H9 (cell line): ENCODE measurements around the gene MYH14. TPM values are rescaled to one million over a fixed set of nuclear protein-coding genes. Genes with fewer than 3 reads are reported as not detected.

Experiments used
- DNase-seq: peaks from one replicate; pipeline ENCODE4 v3.0.0-alpha.2; 2017
- H2AFZ ChIP-seq: one replicate; pipeline ENCODE4 v1.6.1; 2013; ENCODE audit warnings: mild to moderate bottlenecking, low read length, control low read depth, moderate library complexity
- H2AK5ac ChIP-seq: 2 replicates; pipeline ENCODE4 v1.6.1; 2013; ENCODE audit warnings: low read length, control low read depth, mixed read lengths; ENCODE audit not compliant: insufficient read length
- H2BK120ac ChIP-seq: one replicate; pipeline ENCODE4 v1.6.1; 2013; ENCODE audit warnings: low read depth, mild to moderate bottlenecking, low read length, control low read depth, inconsistent platforms; ENCODE audit not compliant: poor library complexity, severe bottlenecking
- H2BK12ac ChIP-seq: 2 replicates; pipeline ENCODE4 v1.6.1; 2013; ENCODE audit warnings: low read length, control low read depth, mixed read lengths, low read depth; ENCODE audit not compliant: insufficient read length
- H2BK15ac ChIP-seq: 2 replicates; pipeline ENCODE4 v1.6.1; 2013; ENCODE audit warnings: low read depth, low read length, control low read depth
- H2BK20ac ChIP-seq: one replicate; pipeline ENCODE4 v1.6.1; 2013; ENCODE audit warnings: low read depth, mild to moderate bottlenecking, low read length, control low read depth, inconsistent platforms; ENCODE audit not compliant: poor library complexity, severe bottlenecking
- H2BK5ac ChIP-seq: 2 replicates; pipeline ENCODE4 v1.6.1; 2013; ENCODE audit warnings: low read length, control low read depth, mixed read lengths; ENCODE audit not compliant: insufficient read length
- H3K14ac ChIP-seq: 2 replicates; pipeline ENCODE4 v1.6.1; 2013; ENCODE audit warnings: low read length, control low read depth; ENCODE audit not compliant: insufficient read depth
- H3K18ac ChIP-seq: 2 replicates; pipeline ENCODE4 v1.6.1; 2013; ENCODE audit warnings: low read depth, mild to moderate bottlenecking, mixed read lengths, low read length, control low read depth; ENCODE audit not compliant: insufficient read length
- H3K23ac ChIP-seq: 2 replicates; pipeline ENCODE4 v1.6.1; 2013; ENCODE audit warnings: low read length, control low read depth, mixed read lengths, low read depth; ENCODE audit not compliant: insufficient read length
- H3K23me2 ChIP-seq: 2 replicates; pipeline ENCODE4 v1.6.1; 2013; ENCODE audit warnings: low read depth, mild to moderate bottlenecking, mixed read lengths, low read length, control low read depth; ENCODE audit not compliant: insufficient read length, poor library complexity, severe bottlenecking
- H3K27ac ChIP-seq: 2 replicates; pipeline ENCODE4 v1.5.1; 2013; ENCODE audit warnings: low read length, control low read depth, mixed read lengths, low read depth; ENCODE audit not compliant: insufficient read length
- H3K27me3 ChIP-seq: 2 replicates; pipeline ENCODE4 v1.6.1; 2013; ENCODE audit warnings: low read length, control low read depth, inconsistent platforms; ENCODE audit not compliant: insufficient read depth
- H3K4ac ChIP-seq: 2 replicates; pipeline ENCODE4 v1.6.1; 2013; ENCODE audit warnings: low read depth, mild to moderate bottlenecking, control low read depth, inconsistent platforms, low read length, moderate library complexity
- H3K4me1 ChIP-seq: 2 replicates; pipeline ENCODE4 v1.6.1; 2013; ENCODE audit warnings: low read length, control low read depth, inconsistent platforms; ENCODE audit not compliant: insufficient read depth
- H3K4me2 ChIP-seq: 2 replicates; pipeline ENCODE4 v1.6.1; 2013; ENCODE audit warnings: low read length, control low read depth, mixed read lengths; ENCODE audit not compliant: insufficient read length, insufficient read depth
- H3K56ac ChIP-seq: 2 replicates; pipeline ENCODE4 v1.6.1; 2013; ENCODE audit warnings: low read depth, mild to moderate bottlenecking, mixed read lengths, low read length, control low read depth; ENCODE audit not compliant: insufficient read length
- H3K79me1 ChIP-seq: 2 replicates; pipeline ENCODE4 v1.6.1; 2013; ENCODE audit warnings: low read depth, mild to moderate bottlenecking, moderate library complexity, low read length, control low read depth, inconsistent platforms; ENCODE audit not compliant: insufficient read depth, poor library complexity, severe bottlenecking
- H3K79me2 ChIP-seq: 2 replicates; pipeline ENCODE4 v1.6.1; 2013; ENCODE audit warnings: low read length, control low read depth, inconsistent platforms; ENCODE audit not compliant: insufficient read depth
- H3K9ac ChIP-seq: 2 replicates; pipeline ENCODE4 v1.6.1; 2013; ENCODE audit warnings: low read length, control low read depth, mixed read lengths; ENCODE audit not compliant: insufficient read length; ENCODE audit errors: extremely low read depth
- H3K9me3 ChIP-seq: one replicate; pipeline ENCODE4 v1.6.1; 2013; ENCODE audit warnings: low read depth, low read length, inconsistent platforms; ENCODE audit not compliant: control insufficient read depth
- H3T11ph ChIP-seq: one replicate; pipeline ENCODE4 v1.6.1; 2013; ENCODE audit warnings: mild to moderate bottlenecking, low read length, control low read depth, inconsistent platforms
- H4K20me1 ChIP-seq: one replicate; pipeline ENCODE4 v1.6.1; 2013; ENCODE audit not compliant: control insufficient read depth, insufficient read length, insufficient read depth
- H4K5ac ChIP-seq: 2 replicates; pipeline ENCODE4 v1.6.1; 2013; ENCODE audit warnings: low read depth, mild to moderate bottlenecking, mixed read lengths, low read length, control low read depth; ENCODE audit not compliant: insufficient read length
- H4K8ac ChIP-seq: replicated peaks from 2 replicates; pipeline ENCODE4 v1.6.1; 2013; ENCODE audit warnings: low read length, control low read depth, mixed read lengths, low read depth; ENCODE audit not compliant: insufficient read length
- H4K91ac ChIP-seq: 2 replicates; pipeline ENCODE4 v1.6.1; 2013; ENCODE audit warnings: low read depth, mild to moderate bottlenecking, moderate library complexity, mixed read lengths, low read length, control low read depth; ENCODE audit not compliant: insufficient read length
- H3K27ac Mint-ChIP-seq, 3 experiments: 2 replicates in 2 of 3; 3 replicates in 1 of 3; pipeline ENCODE4 v1.8.0; 2020 to 2021; ENCODE audit warnings: mixed read lengths in 3 of 3, mild to moderate bottlenecking in 1 of 3, moderate library complexity in 1 of 3
- H3K27me3 Mint-ChIP-seq: 2 replicates; pipeline ENCODE4 v1.8.0; 2021; ENCODE audit warnings: low read depth, mild to moderate bottlenecking, moderate library complexity, mixed read lengths
- H3K36me3 Mint-ChIP-seq, 3 experiments: 2 replicates in 2 of 3; 3 replicates in 1 of 3; pipeline ENCODE4 v1.8.0; 2020 to 2021; ENCODE audit warnings: low read depth in 3 of 3, mixed read lengths in 3 of 3; ENCODE audit not compliant: insufficient read depth in 1 of 3
- H3K4me1 Mint-ChIP-seq, 2 experiments: 2 replicates each; pipeline ENCODE4 v1.8.0; 2020; ENCODE audit warnings: mixed read lengths in 2 of 2
- H3K4me3 Mint-ChIP-seq, 2 experiments: 2 replicates in 1 of 2; 3 replicates in 1 of 2; pipeline ENCODE4 v1.8.0; 2020 to 2021; ENCODE audit warnings: mild to moderate bottlenecking in 2 of 2, mixed read lengths in 2 of 2, moderate library complexity in 1 of 2
- H3K9me3 Mint-ChIP-seq, 2 experiments: 2 replicates in 1 of 2; 3 replicates in 1 of 2; pipeline ENCODE4 v1.8.0; 2020; ENCODE audit warnings: mild to moderate bottlenecking in 2 of 2, mixed read lengths in 2 of 2, moderate library complexity in 1 of 2
- WGBS: extraction: QIAGEN DNeasy Blood & Tissue Kit; methylation state at CpG from one replicate; pipeline ENCODE4 v1.1.7; 2013; ENCODE audit warnings: missing lambda C conversion rate, low lambda C conversion rate, mixed read lengths; ENCODE audit not compliant: insufficient read length; ENCODE audit errors: extremely low coverage; 5-methylcytosine and 5-hydroxymethylcytosine counted together
- total RNA-seq: library from RNA; stranded (reverse); gene quantifications from 2 replicates; pipeline ENCODE4 v1.2.1, GENCODE V29; 2021
- TF ChIP-seq, protein P1 (sequence below): fragments of 200-600 bp; sonication (generic); conservative IDR thresholded peaks from 3 replicates; pipeline ENCODE4 v1.8.0; 2021; ENCODE audit warnings: antibody characterized with exemption, mild to moderate bottlenecking

The MYH14 gene
- total RNA-seq, 1 experiment from 2014 or later: 27.7 TPM

DNA sequence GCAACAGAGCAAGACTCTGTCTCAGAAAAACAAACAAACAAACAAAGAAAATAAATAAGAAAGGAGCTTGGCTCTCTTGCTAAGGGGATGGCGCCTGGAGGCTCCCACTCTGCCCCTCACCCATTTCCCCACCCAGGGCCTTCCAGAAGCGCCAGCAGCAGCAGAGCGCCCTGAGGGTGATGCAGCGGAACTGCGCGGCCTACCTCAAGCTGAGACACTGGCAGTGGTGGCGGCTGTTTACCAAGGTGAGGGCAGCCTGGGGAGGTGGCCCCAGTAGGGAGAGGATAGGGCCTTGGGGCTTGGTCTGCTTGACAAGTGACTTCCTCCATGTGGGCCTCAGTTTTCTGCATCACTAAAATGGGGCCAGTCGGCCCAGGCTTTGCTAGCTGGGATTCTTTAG, 59.8 kb downstream of the MYH14 start:
- no CpG with 5 or more reads among the region's 8 CpGs for WGBS
- no peak overlapping the region for H2AFZ ChIP-seq
- peaks cover 0 to 6% of the 10 kb centered on the region in 2 experiments for H3K4me1 Mint-ChIP-seq
- H2BK5ac ChIP-seq: no peak overlapping the region
- H2BK15ac ChIP-seq: no peak overlapping the region
- no peak overlapping the region for H2BK12ac ChIP-seq
- H3K14ac ChIP-seq: no peak overlapping the region
- no peaks in the 10 kb centered on the region; the same call in 1 of the 2 replicates for H3K27me3 Mint-ChIP-seq
- no peak overlapping the region for H3K27ac Mint-ChIP-seq
- H3T11ph ChIP-seq: no peak overlapping the region
- no peak for DNase-seq
- no peaks in the 10 kb centered on the region for H3K27me3 ChIP-seq
- H3K18ac ChIP-seq: no peak overlapping the region
- H3K79me2 ChIP-seq: no peaks in the 10 kb centered on the region
- H3K56ac ChIP-seq: no peak overlapping the region
- H4K91ac ChIP-seq: no peak overlapping the region
- no peak overlapping the region for H3K27ac ChIP-seq
- TF ChIP-seq, protein P1, sequence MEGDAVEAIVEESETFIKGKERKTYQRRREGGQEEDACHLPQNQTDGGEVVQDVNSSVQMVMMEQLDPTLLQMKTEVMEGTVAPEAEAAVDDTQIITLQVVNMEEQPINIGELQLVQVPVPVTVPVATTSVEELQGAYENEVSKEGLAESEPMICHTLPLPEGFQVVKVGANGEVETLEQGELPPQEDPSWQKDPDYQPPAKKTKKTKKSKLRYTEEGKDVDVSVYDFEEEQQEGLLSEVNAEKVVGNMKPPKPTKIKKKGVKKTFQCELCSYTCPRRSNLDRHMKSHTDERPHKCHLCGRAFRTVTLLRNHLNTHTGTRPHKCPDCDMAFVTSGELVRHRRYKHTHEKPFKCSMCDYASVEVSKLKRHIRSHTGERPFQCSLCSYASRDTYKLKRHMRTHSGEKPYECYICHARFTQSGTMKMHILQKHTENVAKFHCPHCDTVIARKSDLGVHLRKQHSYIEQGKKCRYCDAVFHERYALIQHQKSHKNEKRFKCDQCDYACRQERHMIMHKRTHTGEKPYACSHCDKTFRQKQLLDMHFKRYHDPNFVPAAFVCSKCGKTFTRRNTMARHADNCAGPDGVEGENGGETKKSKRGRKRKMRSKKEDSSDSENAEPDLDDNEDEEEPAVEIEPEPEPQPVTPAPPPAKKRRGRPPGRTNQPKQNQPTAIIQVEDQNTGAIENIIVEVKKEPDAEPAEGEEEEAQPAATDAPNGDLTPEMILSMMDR: no peak
- no peak overlapping the region for H3K4ac ChIP-seq
- no peaks in the 10 kb centered on the region for H3K79me1 ChIP-seq
- peaks cover 14 to 18% (median 18%) of the 10 kb centered on the region in 3 experiments; a peak in 6 of 7 replicates for H3K36me3 Mint-ChIP-seq
- H3K9me3 Mint-ChIP-seq: peaks cover 0 to 2% of the 10 kb centered on the region in 2 experiments; a peak in 1 of 5 replicates
- no peak overlapping the region for H2AK5ac ChIP-seq
- no peak overlapping the region for H2BK20ac ChIP-seq
- H3K9ac ChIP-seq: no peak overlapping the region
- no peak overlapping the region for H4K5ac ChIP-seq
- no peaks in the 10 kb centered on the region for H3K9me3 ChIP-seq
- no peak overlapping the region for H3K4me2 ChIP-seq
- no peak overlapping the region for H3K23ac ChIP-seq
- no peak overlapping the region; a peak in 1 of 5 replicates for H3K4me3 Mint-ChIP-seq
- H3K4me1 ChIP-seq: no peaks in the 10 kb centered on the region
- no peak overlapping the region for H4K8ac ChIP-seq
- no peak overlapping the region for H2BK120ac ChIP-seq
- peaks cover 2% of the 10 kb centered on the region for H4K20me1 ChIP-seq
- H3K23me2 ChIP-seq: no peaks in the 10 kb centered on the region
